SU-DHL-6 (cell line): Measurements from ENCODE around the gene PDCD1.
"Not testable (repeated sequence)": the region's sequence is repeated elsewhere in the genome, so short reads cannot be mapped to it uniquely, and the experiment has no call there.

Source experiments
- H2AFZ ChIP-seq: fragments of 200-600 bp; sonication (generic); 2 replicates; pipeline ENCODE4 v1.6.1; 2014; ENCODE audit warnings: low read depth, mild to moderate bottlenecking, moderate library complexity, mixed read lengths, antibody characterized with exemption, low read length; ENCODE audit not compliant: severe bottlenecking
- H3F3A ChIP-seq: fragments of 200-600 bp; shearing (Covaris generic); 2 replicates; pipeline ENCODE4 v1.6.0; 2016; ENCODE audit warnings: antibody characterized with exemption, mild to moderate bottlenecking; ENCODE audit not compliant: insufficient read depth
- H3K27ac ChIP-seq: fragments of 200-600 bp; sonication (generic); 2 replicates; pipeline ENCODE4 v1.5.1; 2016; ENCODE audit warnings: low read depth, mild to moderate bottlenecking, low read length, moderate library complexity, mixed read lengths
- H3K27me3 ChIP-seq: fragments of 200-600 bp; sonication (generic), shearing (Covaris generic); 2 replicates; pipeline ENCODE4 v1.6.0; 2014; ENCODE audit warnings: mild to moderate bottlenecking, low read length
- H3K36me3 ChIP-seq: fragments of 200-600 bp; sonication (generic); 2 replicates; pipeline ENCODE4 v1.6.1; 2014; ENCODE audit warnings: mild to moderate bottlenecking, low read length, mixed read lengths
- H3K4me2 ChIP-seq: fragments of 300-600, 200-600 bp; shearing (Covaris generic), sonication (generic); 2 replicates; pipeline ENCODE4 v1.6.0; 2014; ENCODE audit warnings: low read length, low read depth, mild to moderate bottlenecking; ENCODE audit not compliant: poor library complexity, severe bottlenecking
- H3K4me3 ChIP-seq: fragments of 200-600 bp; sonication (generic); 2 replicates; pipeline ENCODE4 v1.5.1; 2014; ENCODE audit warnings: antibody characterized with exemption, low read length, mild to moderate bottlenecking, mixed read lengths; ENCODE audit not compliant: insufficient read depth, poor library complexity, severe bottlenecking
- H3K79me2 ChIP-seq: fragments of 200-600 bp; sonication (generic); 2 replicates; pipeline ENCODE4 v1.6.1; 2014; ENCODE audit warnings: mild to moderate bottlenecking, low read length, moderate library complexity; ENCODE audit not compliant: insufficient read depth
- H3K9ac ChIP-seq: fragments of 200-600 bp; sonication (generic); 2 replicates; pipeline ENCODE4 v1.7.0; 2014; ENCODE audit warnings: mild to moderate bottlenecking, low read length
- H3K9me2 ChIP-seq: fragments of 200-600 bp; sonication (generic); replicated peaks from 2 replicates; pipeline ENCODE4 v1.6.1; 2014; ENCODE audit warnings: low read length; ENCODE audit not compliant: insufficient read depth
- H3K9me3 ChIP-seq: fragments of 200-600 bp; sonication (generic); 2 replicates; pipeline ENCODE4 v1.6.1; 2014; ENCODE audit warnings: low read length, mixed read lengths; ENCODE audit not compliant: insufficient read depth
- H4K20me1 ChIP-seq: fragments of 200-600 bp; sonication (generic); 2 replicates; pipeline ENCODE4 v1.6.1; 2014; ENCODE audit warnings: low read depth, mild to moderate bottlenecking, antibody characterized with exemption, low read length, moderate library complexity, mixed read lengths
- EZH2phosphoT487 ChIP-seq: fragments of 200-600 bp; sonication (generic), shearing (Covaris generic); conservative IDR thresholded peaks from 2 replicates; pipeline ENCODE4 v1.6.1; 2018; ENCODE audit warnings: mild to moderate bottlenecking, antibody characterized with exemption, low read length, moderate library complexity, mixed read lengths
- TF ChIP-seq, protein P1 (sequence below): fragments of 200-600 bp; sonication (generic); IDR thresholded peaks from one replicate; pipeline ENCODE4 v1.5.1; 2017; ENCODE audit warnings: antibody characterized with exemption, mild to moderate bottlenecking, low read length, moderate library complexity; ENCODE audit not compliant: insufficient read depth, poor library complexity, severe bottlenecking

Gene PDCD1

GRCh38 chr2:241818229-241818942, 40.3 kb downstream of the PDCD1 start:
- Histone ChIP-seq H4K20me1 (no peaks in the 10 kb centered on the region), H2AFZ (no peak overlapping the region), H3K9me3 (no peaks in the 10 kb centered on the region), H3F3A (no peaks in the 10 kb centered on the region), H3K9me2 (no peaks in the 10 kb centered on the region), H3K4me2 (no peak overlapping the region), H3K27ac (no peak overlapping the region), H3K9ac (no peak overlapping the region), H3K79me2 (no peaks in the 10 kb centered on the region), H3K27me3 (no peaks in the 10 kb centered on the region), H3K4me3 (no peak overlapping the region), H3K36me3 (no peaks in the 10 kb centered on the region)
- no peak for TF ChIP-seq EZH2phosphoT487
- TF ChIP-seq, protein P1, sequence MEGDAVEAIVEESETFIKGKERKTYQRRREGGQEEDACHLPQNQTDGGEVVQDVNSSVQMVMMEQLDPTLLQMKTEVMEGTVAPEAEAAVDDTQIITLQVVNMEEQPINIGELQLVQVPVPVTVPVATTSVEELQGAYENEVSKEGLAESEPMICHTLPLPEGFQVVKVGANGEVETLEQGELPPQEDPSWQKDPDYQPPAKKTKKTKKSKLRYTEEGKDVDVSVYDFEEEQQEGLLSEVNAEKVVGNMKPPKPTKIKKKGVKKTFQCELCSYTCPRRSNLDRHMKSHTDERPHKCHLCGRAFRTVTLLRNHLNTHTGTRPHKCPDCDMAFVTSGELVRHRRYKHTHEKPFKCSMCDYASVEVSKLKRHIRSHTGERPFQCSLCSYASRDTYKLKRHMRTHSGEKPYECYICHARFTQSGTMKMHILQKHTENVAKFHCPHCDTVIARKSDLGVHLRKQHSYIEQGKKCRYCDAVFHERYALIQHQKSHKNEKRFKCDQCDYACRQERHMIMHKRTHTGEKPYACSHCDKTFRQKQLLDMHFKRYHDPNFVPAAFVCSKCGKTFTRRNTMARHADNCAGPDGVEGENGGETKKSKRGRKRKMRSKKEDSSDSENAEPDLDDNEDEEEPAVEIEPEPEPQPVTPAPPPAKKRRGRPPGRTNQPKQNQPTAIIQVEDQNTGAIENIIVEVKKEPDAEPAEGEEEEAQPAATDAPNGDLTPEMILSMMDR: no peak

DNA sequence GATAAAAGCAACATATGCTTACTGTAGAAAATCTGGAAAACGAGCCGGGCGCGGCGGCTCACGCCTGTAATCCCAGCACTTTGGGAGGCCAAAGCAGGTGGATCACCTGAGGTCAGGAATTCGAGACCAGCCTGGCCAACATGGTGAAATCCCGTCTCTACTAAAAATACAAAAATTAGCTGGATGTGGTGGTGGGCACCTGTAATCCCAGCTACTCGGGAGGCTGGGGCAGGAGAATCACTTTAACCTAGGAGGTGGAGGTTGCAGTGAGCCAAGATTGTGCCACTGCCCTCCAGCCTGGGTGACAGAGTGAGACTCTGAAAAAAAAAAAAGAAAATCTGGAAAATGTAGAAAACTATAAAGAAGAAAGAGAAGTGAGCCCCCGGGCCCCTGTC, 40.9 kb downstream of the PDCD1 start:
- not testable (repeated sequence) for H3K27me3 ChIP-seq, H3K4me3 ChIP-seq, H3K9me3 ChIP-seq, H4K20me1 ChIP-seq, H3K4me2 ChIP-seq, H3K36me3 ChIP-seq, H3K79me2 ChIP-seq, H3K27ac ChIP-seq, H2AFZ ChIP-seq, H3F3A ChIP-seq, H3K9ac ChIP-seq, H3K9me2 ChIP-seq

DNA sequence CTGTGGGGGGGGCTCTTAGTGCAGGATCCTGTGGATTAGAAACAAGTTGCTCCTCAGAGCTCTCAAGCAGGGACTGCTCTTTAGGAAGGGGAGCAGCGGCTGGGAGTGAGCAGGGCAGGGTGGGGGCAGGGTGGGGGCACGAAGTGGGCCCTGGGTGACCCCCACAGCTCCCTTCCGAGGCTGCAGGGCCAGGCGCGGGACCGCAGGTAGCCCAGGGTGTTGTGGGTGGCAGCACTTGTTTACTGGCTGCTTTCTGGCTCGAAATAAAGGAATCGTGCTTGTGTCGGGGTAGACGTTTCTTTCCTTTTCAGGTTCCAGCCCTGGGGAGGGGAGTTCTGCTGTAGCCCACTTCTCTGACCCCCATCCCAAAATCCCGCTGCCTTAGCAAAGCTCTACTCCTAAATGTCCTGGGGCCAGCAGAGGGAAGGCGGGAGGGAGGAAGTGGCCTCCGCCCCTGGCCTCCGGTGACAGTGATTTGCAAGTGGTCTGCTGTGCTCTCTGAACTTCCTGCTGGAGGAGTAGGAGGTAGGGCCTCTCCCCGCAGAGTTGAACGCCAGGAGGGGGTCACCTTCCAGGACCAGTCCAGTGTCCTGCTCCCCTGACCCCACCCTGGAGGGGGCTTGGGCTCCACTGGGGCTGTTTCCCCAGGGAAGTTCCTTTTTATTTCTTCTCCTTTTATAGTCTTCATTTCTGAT, 41.4 kb downstream of the PDCD1 start:
- Histone ChIP-seq H3K9me3 (no peaks in the 10 kb centered on the region), H3K79me2 (no peaks in the 10 kb centered on the region), H3F3A (no peaks in the 10 kb centered on the region), H3K4me3 (no peak overlapping the region), H3K4me2 (no peak overlapping the region), H3K9me2 (no peaks in the 10 kb centered on the region), H3K27me3 (no peaks in the 10 kb centered on the region), H3K27ac (no peak overlapping the region), H2AFZ (no peak overlapping the region), H3K9ac (no peak overlapping the region), H3K36me3 (no peaks in the 10 kb centered on the region), H4K20me1 (no peaks in the 10 kb centered on the region)
- TF ChIP-seq EZH2phosphoT487: no peak
- TF ChIP-seq, protein P1: no peak
